GM12878 (cell line): ENCODE measurements around the gene PACS2. TPM values are rescaled to one million over a fixed set of nuclear protein-coding genes. Genes with fewer than 3 reads are reported as not detected.

ENCODE experiments used
- ATAC-seq: fragments of 200-7000 bp; cut with Tn5 transposase; 3 replicates; pipeline ENCODE4 v1.9.1; 2020; ENCODE audit warnings: mild to moderate bottlenecking, moderate library complexity
- BruUV-seq: library from RNA; stranded (reverse); fragments of 400-500 nt; replicated peaks from 2 replicates; lab custom pipeline; 2021; lab: Mats Ljungman, UMichigan
- CTCF ChIA-PET: fragments of 300-600 bp; sonication (Branson Sonifier 250); formaldehyde crosslinking; extraction: SDS; loops from one replicate; lab custom pipeline; 2021; ENCODE audit warnings: inconsistent platforms; lab: Yijun Ruan, JAX
- POLR2A ChIA-PET: fragments of 350-600 bp; formaldehyde crosslinking; extraction: SDS; loops from one replicate; lab custom pipeline; 2021; ENCODE audit warnings: inconsistent platforms; lab: Charles Lee
- RAD21 ChIA-PET: fragments of 300-600 bp; sonication (Branson Sonifier 250); formaldehyde crosslinking; loops from one replicate; lab custom pipeline; 2023; ENCODE audit warnings: antibody characterized with exemption; ENCODE audit not compliant: unreplicated experiment; lab: Charles Lee
- SMC1A ChIA-PET: fragments of 300-600 bp; sonication (Branson Sonifier 250); formaldehyde crosslinking; loops from one replicate; lab custom pipeline; 2023; ENCODE audit not compliant: unreplicated experiment, uncharacterized antibody; lab: Charles Lee
- DNase-seq: peaks from one replicate; pipeline ENCODE4 v3.0.0-alpha.2; 2011; ENCODE audit warnings: low read depth, low spot score
- FAIRE-seq: peaks from 3 replicates; lab custom pipeline; 2011; peaks lifted over from hg19 to GRCh38; lab: Jason Lieb, UNC
- H2AFZ ChIP-seq: 2 replicates; pipeline ENCODE4 v1.6.0; 2011; ENCODE audit warnings: low read depth, low read length, control low read depth; ENCODE audit not compliant: control insufficient read depth
- H3K27ac ChIP-seq: 2 replicates; pipeline ENCODE4 v1.5.1; 2011; ENCODE audit warnings: control low read depth; ENCODE audit not compliant: control insufficient read depth, insufficient read depth
- H3K27me3 ChIP-seq, 2 experiments: replicated peaks in 1 of 2; 2 replicates each; pipeline versions ENCODE4 v1.6.0 to v1.6.1; 2011; ENCODE audit warnings: low read length in 1 of 2; ENCODE audit not compliant: control insufficient read depth in 2 of 2, insufficient read depth in 2 of 2
- H3K36me3 ChIP-seq, 2 experiments: 2 replicates each; pipeline ENCODE4 v1.5.1; 2011; ENCODE audit warnings: low read length in 1 of 2; ENCODE audit not compliant: control insufficient read depth in 2 of 2, insufficient read depth in 2 of 2
- H3K4me1 ChIP-seq: 2 replicates; pipeline ENCODE4 v1.6.1; 2011; ENCODE audit warnings: mild to moderate bottlenecking, low read length, moderate library complexity, mixed read lengths; ENCODE audit not compliant: control insufficient read depth, insufficient read depth
- H3K4me2 ChIP-seq: 2 replicates; pipeline ENCODE4 v1.6.0; 2011; ENCODE audit warnings: control low read depth; ENCODE audit not compliant: control insufficient read depth, insufficient read depth
- H3K4me3 ChIP-seq: fragments of 200-600 bp; sonication (generic); 2 replicates; pipeline ENCODE4 v1.5.1; 2016
- H3K79me2 ChIP-seq: 2 replicates; pipeline ENCODE4 v1.6.0; 2011; ENCODE audit warnings: low read length; ENCODE audit not compliant: control insufficient read depth, insufficient read depth
- H3K9ac ChIP-seq: 2 replicates; pipeline ENCODE4 v1.8.0; 2011; ENCODE audit warnings: low read length, control low read depth, mixed read lengths; ENCODE audit not compliant: control insufficient read depth, insufficient read depth
- H3K9me3 ChIP-seq: replicated peaks from 3 replicates; pipeline ENCODE4 v1.5.1; 2011; ENCODE audit warnings: mild to moderate bottlenecking, low read length; ENCODE audit not compliant: control insufficient read depth, insufficient read depth
- H4K20me1 ChIP-seq: 2 replicates; pipeline ENCODE4 v1.6.0; 2011; ENCODE audit not compliant: control insufficient read depth, insufficient read depth
- ATF2 ChIP-seq: IDR thresholded peaks from 2 replicates; pipeline ENCODE4 v1.6.1; 2012; ENCODE audit warnings: low read length, inconsistent platforms
- ATF3 ChIP-seq: IDR thresholded peaks from 2 replicates; pipeline ENCODE4 v1.6.1; 2011; ENCODE audit warnings: low read depth, mild to moderate bottlenecking, low read length, moderate library complexity, borderline replicate concordance; ENCODE audit errors: extremely low read depth
- CHD2 ChIP-seq: IDR thresholded peaks from 2 replicates; pipeline ENCODE4 v1.6.1; 2011; ENCODE audit warnings: low read depth, low read length, improper control_type of control experiment, borderline replicate concordance
- ETV6 ChIP-seq, 2 experiments: fragments of 450-650 bp in 1 of 2; IDR thresholded peaks in 1 of 2; conservative IDR thresholded peaks in 1 of 2; 2 replicates each; pipeline ENCODE4 v1.6.1; 2014; ENCODE audit warnings: antibody characterized with exemption in 1 of 2, borderline replicate concordance in 1 of 2, low read depth in 1 of 2, mild to moderate bottlenecking in 1 of 2, moderate library complexity in 1 of 2
- MXI1 ChIP-seq: fragments of 150-350 bp; IDR thresholded peaks from 2 replicates; pipeline ENCODE4 v1.6.1; 2011; ENCODE audit warnings: low read depth, mild to moderate bottlenecking, inconsistent platforms, low read length, improper control_type of control experiment
- SIN3A ChIP-seq: IDR thresholded peaks from 2 replicates; pipeline ENCODE4 v1.6.1; 2012; ENCODE audit warnings: low read depth, low read length, improper control_type of control experiment
- SMC3 ChIP-seq: IDR thresholded peaks from 2 replicates; pipeline ENCODE4 v1.6.1; 2011; ENCODE audit warnings: low read length, improper control_type of control experiment, borderline replicate concordance
- SRF ChIP-seq, 2 experiments: IDR thresholded peaks; 2 replicates each; pipeline ENCODE4 v1.6.1; 2011; ENCODE audit warnings: low read depth in 2 of 2, low read length in 2 of 2, mild to moderate bottlenecking in 1 of 2, moderate library complexity in 1 of 2
- TARDBP ChIP-seq: IDR thresholded peaks from 2 replicates; pipeline ENCODE4 v1.6.1; 2016; ENCODE audit warnings: borderline replicate concordance
- ZNF24 ChIP-seq: fragments of 450-650 bp; IDR thresholded peaks from 2 replicates; pipeline ENCODE4 v1.6.1; 2017; ENCODE audit warnings: antibody characterized with exemption, mild to moderate bottlenecking
- ZNF384 ChIP-seq: IDR thresholded peaks from 2 replicates; pipeline ENCODE4 v1.6.1; 2012; ENCODE audit warnings: low read depth, mild to moderate bottlenecking, low read length, improper control_type of control experiment, borderline replicate concordance
- ZNF687 ChIP-seq: fragments of 450-650 bp; IDR thresholded peaks from 2 replicates; pipeline ENCODE4 v1.6.1; 2017; ENCODE audit warnings: mild to moderate bottlenecking, moderate library complexity
- WGBS: methylation state at CpG from one replicate; pipeline ENCODE4 v1.1.6; 2016; ENCODE audit warnings: low lambda C conversion rate; ENCODE audit not compliant: insufficient replicate concordance, insufficient coverage; ENCODE audit errors: missing lambda C conversion rate; 5-methylcytosine and 5-hydroxymethylcytosine counted together
- in situ Hi-C: fragments of 300-500 bp; cut with MboI; formaldehyde crosslinking; loops from 9 replicates; pipeline ENCODE4 v1.14.3; 2018; ENCODE audit warnings: mixed read lengths
- intact Hi-C: fragments of 100-400 bp; cut with micrococcal nuclease; formaldehyde crosslinking; loops from one replicate; pipeline ENCODE4 v1.14.2; 2022; ENCODE audit not compliant: unreplicated experiment
- polyA plus RNA-seq, 11 experiments: library from polyadenylated mRNA; depleted of rRNA in 4 of 11; unstranded in 6 of 11; stranded (reverse) in 5 of 11; fragments of >200 nt; fragmentation: Nextera tagmentation in 4 of 11; fragmentation: Illumina TruSeq in 1 of 11; extraction: Ambion mirVana in 4 of 11; extraction: Trizol in 1 of 11; gene quantifications; 1 replicate in 1 of 11; 2 replicates in 10 of 11; pipeline versions ENCODE4 v1.2.1 to v1.2.3, GENCODE V29; 2011 to 2016; ENCODE audit warnings: inconsistent platforms in 2 of 11, missing spikeins in 2 of 11, low read depth in 1 of 11
- total RNA-seq, 4 experiments: library from RNA; depleted of rRNA in 3 of 4; stranded (reverse); fragments of >200 nt in 3 of 4; fragmentation: Illumina TruSeq in 1 of 4; extraction: Trizol in 1 of 4; gene quantifications; 2 replicates each; pipeline versions ENCODE4 v1.2.1 to v1.2.3, GENCODE V29; 2013 to 2021

PACS2 gene
- total and polyA plus RNA-seq, 10 of the 15 experiments (the other 5 are each of a cell fraction or from before 2014, with no cell fraction given) = 0.21 to 37.3 (median 9.4) TPM

GRCh38 chr14:105383083-105383730 lies 68.7 kb downstream of the PACS2 start (continued):
- TF ChIP-seq SIN3A (no peak), TARDBP (no peak), ETV6 (conservative IDR thresholded peaks at IDR 0.05 in 1 of 2, IDR thresholded peaks at IDR 0.05 in 1 of 2; ENCODE audit: borderline replicate concordance in 1 of 2, low read depth in 1 of 2) (no peak), ATF3 (no peak), SRF (IDR thresholded peaks at IDR 0.05; ENCODE audit: low read depth in 2 of 2, low read length in 2 of 2) (no peak), MXI1 (no peak), CHD2 (no peak)

- ChIA-PET SMC1A (no interaction called here), POLR2A (interaction anchor here (0.5 kb wide), 1 partner anchor 41 kb away, joined by 3 read pairs; no protein-coding TSS in a partner anchor), RAD21 (no interaction called here), CTCF (no interaction called here)
- Histone ChIP-seq H2AFZ (no peak overlapping the region), H3K27me3 (no peaks in the 10 kb centered on the region), H3K27ac (no peak overlapping the region), H3K9ac (no peak overlapping the region), H3K4me1 (no peaks in the 10 kb centered on the region), H3K9me3 (no peaks in the 10 kb centered on the region), H3K79me2 (no peaks in the 10 kb centered on the region), H3K36me3 (no peaks in the 10 kb centered on the region; a peak in 1 of 4 replicates), H4K20me1 (no peaks in the 10 kb centered on the region), H3K4me3 (no peak overlapping the region), H3K4me2 (no peak overlapping the region)
- ATAC-seq (no peak), FAIRE-seq (no peak), DNase-seq (no peak)
- intact Hi-C loops (no loop called here), in situ Hi-C loops (no loop called here)
- 94% methylated on average over 21 of the region's 23 CpGs for WGBS
- no TSS peak for BruUV-seq
- TF ChIP-seq ZNF384 (no peak), ZNF687 (no peak), ATF2 (no peak), SMC3 (no peak), ZNF24 (no peak)
Measured at GRCh38 chr14:105384041-105384557, 69.6 kb downstream of the PACS2 start.
